HG02973 (cell line): ENCODE results near the gene HNRNPCL1.
"Not testable (repeated sequence)": the region's sequence is repeated elsewhere in the genome, so short reads cannot be mapped to it uniquely, and the experiment has no call there.

Source experiments
- ATAC-seq: cut with Tn5 transposase; IDR thresholded peaks from one replicate; pipeline ENCODE4 v1.9.1; 2021; ENCODE audit warnings: moderate library complexity; ENCODE audit not compliant: unreplicated experiment

Gene HNRNPCL1

GRCh38 chr1:12848620-12849019, at the start of gene HNRNPCL1:
HNRNPCL1 (minus strand) TSS chr1:12848720; CDS start chr1:12848289, 431 bp downstream.
- ATAC-seq, result not testable (repeated sequence)

GRCh38 chr1:12898170-12898569, 49.6 kb upstream of the HNRNPCL1 start, which contains the start of gene PRAMEF10:
PRAMEF10 (minus strand) TSS chr1:12898270; CDS start chr1:12895847, 2,423 bp downstream.
- not testable (repeated sequence) for ATAC-seq

GRCh38 chr1:12886101-12886500, 37.6 kb upstream of the HNRNPCL1 start, which contains the start of gene PRAMEF4:
PRAMEF4 (minus strand) TSS chr1:12886201; CDS start chr1:12883394, 2,807 bp downstream.
- not testable (repeated sequence) for ATAC-seq

- not testable (repeated sequence) for ATAC-seq
Observed at GRCh38 chr1:12878453-12878852, 29.9 kb upstream of the HNRNPCL1 start.

GRCh38 chr1:12863131-12863880, 14.8 kb upstream of the HNRNPCL1 start:
- ATAC-seq, result not testable (repeated sequence)

GRCh38 chr1:12856786-12857185, 8.3 kb upstream of the HNRNPCL1 start, which contains the start of gene PRAMEF2:
PRAMEF2 (plus strand) TSS chr1:12857086; CDS start chr1:12859010, 1,924 bp downstream.
- not testable (repeated sequence) for ATAC-seq

- no peak for ATAC-seq
Observed at GRCh38 chr1:12851779-12852178, 3.3 kb upstream of the HNRNPCL1 start.

GRCh38 chr1:12833251-12833650, 15.3 kb downstream of the HNRNPCL1 start:
- ATAC-seq, result not testable (repeated sequence)

- ATAC-seq, result not testable (repeated sequence)
Observed at GRCh38 chr1:12831310-12831709, 17.2 kb downstream of the HNRNPCL1 start, which contains the start of gene PRAMEF11. PRAMEF11 (minus strand) TSS chr1:12831410; CDS start chr1:12828789, 2,621 bp downstream.

GRCh38 chr1:12819061-12819460, 29.5 kb downstream of the HNRNPCL1 start:
- ATAC-seq, result not testable (repeated sequence)

GRCh38 chr1:12811409-12811784, 37.1 kb downstream of the HNRNPCL1 start:
- ATAC-seq, result no peak

GRCh38 chr1:12810691-12811408, 37.7 kb downstream of the HNRNPCL1 start:
- no peak for ATAC-seq

- no peak for ATAC-seq
Observed at GRCh38 chr1:12809933-12810332, 38.6 kb downstream of the HNRNPCL1 start.

GRCh38 chr1:12799730-12800129, 48.8 kb downstream of the HNRNPCL1 start:
- ATAC-seq, result no peak

- ATAC-seq, result no peak
Observed at GRCh38 chr1:12798911-12799310, 49.6 kb downstream of the HNRNPCL1 start.
